ENCODE data around the gene SWT1.

The SWT1 gene

GRCh38 chr1:185265314-185265713 is 108.3 kb downstream of the SWT1 start:
- intact Hi-C loops (cut with DNase I): no loop called here
- no peak for DNase-seq

GRCh38 chr1:185267301-185267700 is 110.3 kb downstream of the SWT1 start:
- no peak for DNase-seq
- intact Hi-C loops (cut with DNase I): no loop called here

- intact Hi-C loops (cut with DNase I): no loop called here
- DNase-seq: no peak
Measured at GRCh38 chr1:185267701-185268100, 110.7 kb downstream of the SWT1 start.

- intact Hi-C loops (cut with DNase I): no loop called here
- no peak for DNase-seq
Measured at GRCh38 chr1:185268352-185268751, 111.4 kb downstream of the SWT1 start.

GRCh38 chr1:185271921-185272320 is 115.0 kb downstream of the SWT1 start:
- no peak for DNase-seq
- intact Hi-C loops (cut with DNase I): no loop called here

GRCh38 chr1:185279571-185279970 is 122.6 kb downstream of the SWT1 start:
- no peak for DNase-seq
- intact Hi-C loops (cut with DNase I): no loop called here

- intact Hi-C loops (cut with DNase I): no loop called here
- no peak for DNase-seq
Measured at GRCh38 chr1:185280589-185280988, 123.6 kb downstream of the SWT1 start.

- intact Hi-C loops (cut with DNase I): no loop called here
- no peak for DNase-seq
Measured at GRCh38 chr1:185281245-185281644, 124.3 kb downstream of the SWT1 start.

GRCh38 chr1:185284116-185284515 is 127.1 kb downstream of the SWT1 start:
- intact Hi-C loops (cut with DNase I): no loop called here
- no peak for DNase-seq

GRCh38 chr1:185284533-185285276 is 127.7 kb downstream of the SWT1 start:
- intact Hi-C loops (cut with DNase I): no loop called here
- no peak for DNase-seq

GRCh38 chr1:185287451-185287850 is 130.5 kb downstream of the SWT1 start:
- no peak for DNase-seq

GRCh38 chr1:185288435-185288834 is 131.5 kb downstream of the SWT1 start:
- no peak for DNase-seq
- intact Hi-C loops (cut with DNase I): no loop called here

More at GRCh38 chr1:185287451-185287850, 130.5 kb downstream of the SWT1 start:
- intact Hi-C loops (cut with DNase I): no loop called here

- intact Hi-C loops (cut with DNase I): no loop called here
Measured at GRCh38 chr1:185289880-185290279, 132.9 kb downstream of the SWT1 start.

GRCh38 chr1:185291159-185291558 is 134.2 kb downstream of the SWT1 start:
- no peak for DNase-seq
- intact Hi-C loops (cut with DNase I): no loop called here

More at GRCh38 chr1:185289880-185290279, 132.9 kb downstream of the SWT1 start:
- no peak for DNase-seq

GRCh38 chr1:185291652-185292051 is 134.7 kb downstream of the SWT1 start:
- intact Hi-C loops (cut with DNase I): no loop called here

GRCh38 chr1:185292237-185292636 is 135.3 kb downstream of the SWT1 start:
- intact Hi-C loops (cut with DNase I): no loop called here
- DNase-seq: no peak

More at GRCh38 chr1:185291652-185292051, 134.7 kb downstream of the SWT1 start:
- DNase-seq: no peak

- intact Hi-C loops (cut with DNase I): no loop called here
- no peak for DNase-seq
Measured at GRCh38 chr1:185293967-185294542, 137.1 kb downstream of the SWT1 start.

GRCh38 chr1:185295091-185295490 is 138.1 kb downstream of the SWT1 start:
- intact Hi-C loops (cut with DNase I): no loop called here
- DNase-seq: no peak

- intact Hi-C loops (cut with DNase I): no loop called here
- DNase-seq: no peak
Measured at GRCh38 chr1:185297982-185298381, 141.0 kb downstream of the SWT1 start.

GRCh38 chr1:185300152-185300551 is 143.2 kb downstream of the SWT1 start:
- intact Hi-C loops (cut with DNase I): no loop called here
- no peak for DNase-seq

- no peak for DNase-seq
- intact Hi-C loops (cut with DNase I): no loop called here
Measured at GRCh38 chr1:185305419-185305818, 148.5 kb downstream of the SWT1 start.
